ENCODE data around the gene VAV2.

- TF ChIP-seq, protein P1, sequence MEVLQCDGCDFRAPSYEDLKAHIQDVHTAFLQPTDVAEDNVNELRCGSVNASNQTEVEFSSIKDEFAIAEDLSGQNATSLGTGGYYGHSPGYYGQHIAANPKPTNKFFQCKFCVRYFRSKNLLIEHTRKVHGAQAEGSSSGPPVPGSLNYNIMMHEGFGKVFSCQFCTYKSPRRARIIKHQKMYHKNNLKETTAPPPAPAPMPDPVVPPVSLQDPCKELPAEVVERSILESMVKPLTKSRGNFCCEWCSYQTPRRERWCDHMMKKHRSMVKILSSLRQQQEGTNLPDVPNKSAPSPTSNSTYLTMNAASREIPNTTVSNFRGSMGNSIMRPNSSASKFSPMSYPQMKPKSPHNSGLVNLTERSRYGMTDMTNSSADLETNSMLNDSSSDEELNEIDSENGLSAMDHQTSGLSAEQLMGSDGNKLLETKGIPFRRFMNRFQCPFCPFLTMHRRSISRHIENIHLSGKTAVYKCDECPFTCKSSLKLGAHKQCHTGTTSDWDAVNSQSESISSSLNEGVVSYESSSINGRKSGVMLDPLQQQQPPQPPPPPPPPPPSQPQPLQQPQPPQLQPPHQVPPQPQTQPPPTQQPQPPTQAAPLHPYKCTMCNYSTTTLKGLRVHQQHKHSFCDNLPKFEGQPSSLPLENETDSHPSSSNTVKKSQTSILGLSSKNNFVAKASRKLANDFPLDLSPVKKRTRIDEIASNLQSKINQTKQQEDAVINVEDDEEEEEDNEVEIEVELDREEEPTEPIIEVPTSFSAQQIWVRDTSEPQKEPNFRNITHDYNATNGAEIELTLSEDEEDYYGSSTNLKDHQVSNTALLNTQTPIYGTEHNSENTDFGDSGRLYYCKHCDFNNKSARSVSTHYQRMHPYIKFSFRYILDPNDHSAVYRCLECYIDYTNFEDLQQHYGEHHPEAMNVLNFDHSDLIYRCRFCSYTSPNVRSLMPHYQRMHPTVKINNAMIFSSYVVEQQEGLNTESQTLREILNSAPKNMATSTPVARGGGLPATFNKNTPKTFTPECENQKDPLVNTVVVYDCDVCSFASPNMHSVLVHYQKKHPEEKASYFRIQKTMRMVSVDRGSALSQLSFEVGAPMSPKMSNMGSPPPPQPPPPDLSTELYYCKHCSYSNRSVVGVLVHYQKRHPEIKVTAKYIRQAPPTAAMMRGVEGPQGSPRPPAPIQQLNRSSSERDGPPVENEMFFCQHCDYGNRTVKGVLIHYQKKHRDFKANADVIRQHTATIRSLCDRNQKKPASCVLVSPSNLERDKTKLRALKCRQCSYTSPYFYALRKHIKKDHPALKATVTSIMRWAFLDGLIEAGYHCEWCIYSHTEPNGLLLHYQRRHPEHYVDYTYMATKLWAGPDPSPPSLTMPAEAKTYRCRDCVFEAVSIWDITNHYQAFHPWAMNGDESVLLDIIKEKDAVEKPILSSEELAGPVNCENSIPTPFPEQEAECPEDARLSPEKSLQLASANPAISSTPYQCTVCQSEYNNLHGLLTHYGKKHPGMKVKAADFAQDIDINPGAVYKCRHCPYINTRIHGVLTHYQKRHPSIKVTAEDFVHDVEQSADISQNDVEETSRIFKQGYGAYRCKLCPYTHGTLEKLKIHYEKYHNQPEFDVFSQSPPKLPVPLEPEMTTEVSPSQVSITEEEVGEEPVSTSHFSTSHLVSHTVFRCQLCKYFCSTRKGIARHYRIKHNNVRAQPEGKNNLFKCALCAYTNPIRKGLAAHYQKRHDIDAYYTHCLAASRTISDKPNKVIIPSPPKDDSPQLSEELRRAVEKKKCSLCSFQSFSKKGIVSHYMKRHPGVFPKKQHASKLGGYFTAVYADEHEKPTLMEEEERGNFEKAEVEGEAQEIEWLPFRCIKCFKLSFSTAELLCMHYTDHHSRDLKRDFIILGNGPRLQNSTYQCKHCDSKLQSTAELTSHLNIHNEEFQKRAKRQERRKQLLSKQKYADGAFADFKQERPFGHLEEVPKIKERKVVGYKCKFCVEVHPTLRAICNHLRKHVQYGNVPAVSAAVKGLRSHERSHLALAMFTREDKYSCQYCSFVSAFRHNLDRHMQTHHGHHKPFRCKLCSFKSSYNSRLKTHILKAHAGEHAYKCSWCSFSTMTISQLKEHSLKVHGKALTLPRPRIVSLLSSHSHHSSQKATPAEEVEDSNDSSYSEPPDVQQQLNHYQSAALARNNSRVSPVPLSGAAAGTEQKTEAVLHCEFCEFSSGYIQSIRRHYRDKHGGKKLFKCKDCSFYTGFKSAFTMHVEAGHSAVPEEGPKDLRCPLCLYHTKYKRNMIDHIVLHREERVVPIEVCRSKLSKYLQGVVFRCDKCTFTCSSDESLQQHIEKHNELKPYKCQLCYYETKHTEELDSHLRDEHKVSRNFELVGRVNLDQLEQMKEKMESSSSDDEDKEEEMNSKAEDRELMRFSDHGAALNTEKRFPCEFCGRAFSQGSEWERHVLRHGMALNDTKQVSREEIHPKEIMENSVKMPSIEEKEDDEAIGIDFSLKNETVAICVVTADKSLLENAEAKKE (CRISPR knock-in tag; IDR thresholded peaks at IDR 0.05) = no peak
- TF ChIP-seq CTCF (conservative IDR thresholded peaks at IDR 0.05; ENCODE audit: low read depth in 2 of 2) = no peak
- TF ChIP-seq EZH2 (IDR thresholded peaks at IDR 0.05; ENCODE audit: low read depth, unreplicated experiment) = no peak
These were observed 13.3 kb upstream of the VAV2 start for GRCh38 chr9:134005381-134005780.

All from GM23338 (cell line).